GM12874 (cell line): ENCODE data around the gene CTSZ.

Experiments
- TF ChIP-seq, protein P1 (sequence below): IDR thresholded peaks from 2 replicates; pipeline ENCODE4 v1.5.1; 2011; ENCODE audit warnings: low read depth, mild to moderate bottlenecking, control low read depth, low read length, moderate library complexity; ENCODE audit not compliant: insufficient read depth

The CTSZ gene

DNA sequence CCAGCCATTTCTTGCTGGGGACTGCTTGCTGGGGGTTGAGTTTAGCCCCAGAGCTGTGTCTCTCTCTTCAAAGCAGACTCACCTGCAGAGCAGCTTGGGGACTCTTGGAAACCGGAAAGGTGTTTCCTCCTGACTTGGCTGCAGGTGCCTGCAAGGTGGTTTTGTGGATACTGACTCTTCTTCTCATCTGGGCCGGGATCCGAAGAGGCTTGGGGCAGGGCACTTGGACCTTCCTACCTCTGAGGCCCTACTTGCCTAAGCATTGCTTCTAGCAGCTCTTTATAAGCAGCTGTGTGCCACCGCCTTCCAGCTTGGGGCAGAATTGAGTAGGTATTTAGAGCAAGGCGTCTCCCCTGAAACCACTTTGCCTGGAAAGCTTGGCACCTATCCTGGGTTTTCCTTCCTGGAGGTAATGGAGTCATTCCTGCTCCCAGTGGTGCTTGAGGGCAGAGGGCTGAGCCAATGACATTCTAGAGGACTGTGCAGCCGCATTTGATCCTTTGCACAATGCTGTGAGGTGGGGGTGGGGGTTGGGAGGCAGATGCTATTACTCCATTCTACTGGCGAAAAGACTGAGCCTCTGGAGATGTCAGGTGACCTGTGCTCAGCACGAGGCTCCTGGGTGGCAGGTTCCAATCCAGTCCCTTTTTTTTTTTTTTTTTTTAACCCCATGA, 3.4 kb upstream of the CTSZ start:
- TF ChIP-seq, protein P1, sequence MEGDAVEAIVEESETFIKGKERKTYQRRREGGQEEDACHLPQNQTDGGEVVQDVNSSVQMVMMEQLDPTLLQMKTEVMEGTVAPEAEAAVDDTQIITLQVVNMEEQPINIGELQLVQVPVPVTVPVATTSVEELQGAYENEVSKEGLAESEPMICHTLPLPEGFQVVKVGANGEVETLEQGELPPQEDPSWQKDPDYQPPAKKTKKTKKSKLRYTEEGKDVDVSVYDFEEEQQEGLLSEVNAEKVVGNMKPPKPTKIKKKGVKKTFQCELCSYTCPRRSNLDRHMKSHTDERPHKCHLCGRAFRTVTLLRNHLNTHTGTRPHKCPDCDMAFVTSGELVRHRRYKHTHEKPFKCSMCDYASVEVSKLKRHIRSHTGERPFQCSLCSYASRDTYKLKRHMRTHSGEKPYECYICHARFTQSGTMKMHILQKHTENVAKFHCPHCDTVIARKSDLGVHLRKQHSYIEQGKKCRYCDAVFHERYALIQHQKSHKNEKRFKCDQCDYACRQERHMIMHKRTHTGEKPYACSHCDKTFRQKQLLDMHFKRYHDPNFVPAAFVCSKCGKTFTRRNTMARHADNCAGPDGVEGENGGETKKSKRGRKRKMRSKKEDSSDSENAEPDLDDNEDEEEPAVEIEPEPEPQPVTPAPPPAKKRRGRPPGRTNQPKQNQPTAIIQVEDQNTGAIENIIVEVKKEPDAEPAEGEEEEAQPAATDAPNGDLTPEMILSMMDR: no peak

DNA sequence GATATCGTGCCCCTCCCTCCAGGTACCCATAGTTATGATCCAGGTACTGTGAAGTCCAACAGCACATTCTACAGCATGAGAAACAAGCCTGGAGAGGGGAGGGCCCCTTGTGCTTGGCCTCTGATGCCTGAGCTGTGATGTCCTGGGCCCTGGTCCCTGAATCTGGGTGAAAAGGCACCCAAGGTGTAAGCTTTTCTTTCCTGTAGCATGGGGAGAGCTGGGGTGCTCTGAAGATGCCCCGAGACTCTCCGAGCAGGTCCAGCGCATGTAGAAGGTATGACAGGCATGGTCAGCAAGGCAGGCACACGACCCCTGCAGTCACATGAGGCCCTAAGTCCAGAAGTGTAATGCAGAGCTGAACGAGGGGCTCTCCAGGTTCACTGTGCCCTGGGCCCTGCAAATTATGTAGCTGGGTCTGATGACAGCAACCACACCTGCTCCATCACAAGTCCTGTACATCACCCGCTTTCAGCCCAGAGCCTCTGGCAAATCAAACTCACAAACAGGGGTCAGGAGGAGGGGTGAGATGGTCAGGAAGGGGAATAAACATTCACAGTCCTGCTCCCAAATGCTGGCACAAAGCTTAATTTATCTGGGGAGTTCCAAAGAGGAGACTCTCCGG, 1.8 kb upstream of the CTSZ start:
- TF ChIP-seq, protein P1: no peak

DNA sequence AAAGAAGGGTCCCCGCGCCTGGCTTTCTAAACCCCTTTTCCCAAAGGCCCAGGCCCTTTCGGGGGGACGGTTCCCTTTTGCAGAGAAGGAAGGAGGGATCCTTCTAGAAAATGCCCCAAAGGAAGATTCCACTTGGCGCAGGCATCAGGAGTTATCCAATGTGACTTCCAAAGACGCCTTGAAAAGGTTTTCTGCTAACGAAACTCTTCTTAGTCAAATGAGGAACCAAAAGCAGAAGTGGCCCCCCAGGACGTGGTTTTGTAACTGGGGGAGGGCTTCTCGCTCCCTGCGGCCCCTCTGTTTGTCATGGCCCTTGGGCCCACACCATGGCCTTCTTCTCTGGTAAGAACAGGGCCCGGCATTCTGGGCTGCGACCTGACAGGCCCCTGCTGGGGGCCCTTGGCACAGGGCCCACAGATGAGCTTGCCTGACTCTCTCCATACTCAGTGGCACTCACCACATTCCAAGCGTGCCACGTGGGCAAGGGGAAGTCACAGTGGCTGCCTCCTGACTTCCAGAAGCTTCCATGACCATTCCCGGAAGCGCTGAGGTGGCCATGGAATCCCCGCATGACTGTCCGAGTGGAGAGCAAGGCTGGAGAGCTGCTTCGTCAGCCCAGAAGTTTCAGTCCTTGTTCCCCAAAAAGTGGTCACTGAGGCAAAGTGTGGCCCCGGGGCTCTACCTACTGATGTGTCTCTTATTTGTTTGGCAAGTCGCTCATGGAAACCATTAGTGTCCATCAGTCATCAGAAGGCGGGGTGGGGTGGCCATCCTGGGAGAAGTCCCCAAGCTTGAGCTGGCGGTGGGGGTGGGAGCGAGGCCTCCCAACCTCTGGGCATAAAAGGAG, 834 bp upstream of the CTSZ start:
- TF ChIP-seq, protein P1: no peak

DNA sequence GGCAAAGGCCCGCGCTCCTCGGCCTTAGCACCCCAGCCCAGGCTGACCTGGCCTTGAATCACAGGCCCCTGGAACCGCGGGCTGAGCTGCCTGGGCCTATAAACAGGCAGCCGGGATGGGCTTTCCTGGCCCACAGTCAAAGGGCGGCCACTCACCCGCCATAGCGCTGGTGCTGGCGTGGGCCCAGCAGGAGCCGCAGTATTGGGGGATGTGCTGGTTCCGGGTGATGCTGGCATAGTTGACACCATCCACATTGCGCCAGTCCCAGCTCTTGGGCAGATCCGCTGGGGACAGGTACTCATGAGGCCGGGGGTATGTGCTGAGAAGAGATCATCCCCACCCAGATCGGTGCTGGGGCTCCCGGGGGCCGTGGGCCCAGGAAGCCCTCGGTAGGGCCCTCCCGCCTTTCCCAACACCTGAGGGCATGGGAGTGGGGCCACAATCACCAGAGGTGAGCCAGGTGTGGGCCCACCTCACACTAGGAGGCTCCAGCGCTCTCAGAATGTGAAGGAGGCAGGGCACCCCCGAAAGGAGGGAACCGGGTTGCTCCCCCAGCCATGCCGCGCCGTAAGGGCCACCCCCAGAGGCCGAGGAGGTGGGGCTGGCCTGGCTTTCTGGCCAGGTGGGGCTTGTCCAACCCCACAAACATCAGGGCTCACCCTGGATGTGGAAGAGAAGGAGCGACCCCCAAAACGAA, 739 bp downstream of the CTSZ start:
- TF ChIP-seq, protein P1: no peak

DNA sequence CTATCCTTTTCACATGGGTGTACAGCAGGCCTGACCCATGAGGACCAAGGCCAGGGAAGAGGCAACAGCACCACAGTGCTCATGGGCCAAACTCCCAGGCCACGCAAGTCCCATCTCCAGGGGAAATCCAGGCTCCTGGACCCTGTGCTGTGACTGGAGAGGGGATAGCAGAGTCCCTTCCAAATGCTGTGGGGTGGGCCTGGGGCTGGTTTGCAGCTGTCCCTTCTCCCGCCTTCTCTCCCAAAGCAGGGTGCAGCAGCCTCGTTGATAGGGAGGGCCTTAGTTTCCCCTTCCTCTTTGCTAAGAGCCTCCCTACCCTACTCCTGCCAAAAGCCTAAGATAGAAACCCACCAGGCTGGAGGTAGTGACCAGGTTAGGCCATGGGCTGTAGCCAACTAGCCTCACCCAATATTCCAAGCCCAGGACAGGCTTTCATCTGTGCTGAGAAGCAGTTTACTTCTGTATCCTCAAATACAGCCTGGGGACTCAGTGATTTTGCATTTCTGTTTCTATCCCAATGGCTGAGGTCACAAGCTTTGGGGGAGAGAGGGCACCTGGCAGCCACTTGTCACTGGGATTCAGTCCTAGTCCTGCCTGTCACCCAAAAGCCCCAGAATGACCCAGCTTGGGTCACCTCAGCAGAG, 1.4 kb downstream of the CTSZ start:
- TF ChIP-seq, protein P1: no peak

DNA sequence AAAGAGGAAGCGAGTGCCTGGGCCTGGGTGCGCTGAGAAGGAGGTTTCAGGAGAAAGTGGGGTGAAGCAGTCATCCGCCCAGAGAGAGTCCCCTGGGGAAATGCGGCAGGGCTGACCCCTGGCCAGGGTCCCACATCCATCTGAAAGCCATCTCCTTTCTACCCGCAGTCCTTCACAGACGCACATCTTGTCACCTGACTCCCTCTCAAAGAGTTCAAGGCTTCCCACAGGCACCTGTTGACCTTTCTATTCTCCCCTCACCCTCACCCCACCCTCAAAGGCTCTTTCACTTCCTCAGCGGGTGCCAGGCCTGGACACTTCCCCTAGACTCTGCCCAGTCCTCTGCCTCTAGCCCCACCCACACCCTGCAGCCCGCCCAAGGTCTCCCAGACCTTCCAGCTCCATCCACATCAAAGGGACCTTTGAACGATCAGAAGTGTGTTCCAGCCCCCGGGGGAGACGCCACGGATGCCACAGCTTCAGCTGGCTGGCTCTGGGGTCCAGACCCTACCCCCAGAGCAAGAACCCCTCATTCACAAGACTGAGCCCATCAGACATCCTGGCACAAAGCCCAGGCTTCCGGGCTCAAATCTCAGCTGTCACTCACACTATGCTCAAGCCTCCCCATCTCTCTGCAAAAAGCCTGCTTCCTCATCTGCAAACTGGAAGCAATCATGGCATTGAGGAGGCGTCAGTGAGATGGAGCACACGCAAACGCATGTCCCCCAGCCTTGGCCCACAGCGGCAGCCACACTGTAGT, 2.1 kb downstream of the CTSZ start:
- TF ChIP-seq, protein P1: no peak
